Ascending aorta (tissue), 2 donors: ENCODE results near the gene IGSF3. TPM values are rescaled to one million over a fixed set of nuclear protein-coding genes. Genes with fewer than 3 reads are reported as not detected.
"Not testable (repeated sequence)": the region's sequence is repeated elsewhere in the genome, so short reads cannot be mapped to it uniquely, and the experiment has no call there.

Experiments used
- DNase-seq, 2 donors: peaks; one replicate each; pipeline ENCODE4 v3.0.0-alpha.2; 2019; ENCODE audit warnings: low spot score in 2 of 2
- H3K27ac ChIP-seq, 2 donors: fragments of 200-600 bp; sonication (generic); one replicate each; pipeline ENCODE4 v1.5.1; 2016 to 2017; ENCODE audit warnings: mild to moderate bottlenecking in 1 of 2
- H3K27me3 ChIP-seq: fragments of 200-600 bp; sonication (generic); one replicate; pipeline ENCODE4 v1.5.1; 2017
- H3K36me3 ChIP-seq, 2 donors: fragments of 200-600 bp; sonication (generic); one replicate each; pipeline ENCODE4 v1.5.1; 2016
- H3K4me1 ChIP-seq, 2 donors: fragments of 200-600 bp; sonication (generic); one replicate each; pipeline ENCODE4 v1.5.1; 2016 to 2017; ENCODE audit warnings: mild to moderate bottlenecking in 1 of 2
- H3K4me3 ChIP-seq, 2 donors: fragments of 200-600 bp; sonication (generic); one replicate each; pipeline ENCODE4 v1.5.1; 2016 to 2017; ENCODE audit warnings: mild to moderate bottlenecking in 1 of 2
- H3K9me3 ChIP-seq, 2 donors: fragments of 200-600 bp; sonication (generic); one replicate each; pipeline ENCODE4 v1.5.1; 2016
- CTCF ChIP-seq, 3 experiments: fragments of 200-600 bp in 2 of 3; fragments of 450-650 bp in 1 of 3; sonication (generic) in 2 of 3; IDR thresholded peaks; one replicate each; pipeline ENCODE4 v1.5.1; 2016 to 2019; ENCODE audit warnings: antibody characterized with exemption in 3 of 3, mild to moderate bottlenecking in 1 of 3, moderate library complexity in 1 of 3
- intact Hi-C: fragments of 100-400 bp; cut with DNase I; formaldehyde crosslinking; loops from one replicate; pipeline ENCODE4 v1.15.1; 2023
- total RNA-seq: library from RNA; depleted of rRNA; stranded (reverse); fragments of >200 nt; gene quantifications from one replicate; pipeline ENCODE4 v1.1.0, GENCODE V29; 2016

The IGSF3 gene
- total RNA-seq, 1 donor from 2014 or later, result 0.64 TPM

GRCh38 chr1:116564426-116564825, 103.1 kb downstream of the IGSF3 start:
- no peak for DNase-seq
- TF ChIP-seq CTCF (IDR thresholded peaks at IDR 0.05), result no peak
- Histone ChIP-seq H3K4me1 (peaks cover 0 to 4% of the 10 kb centered on the region in 2 donors), H3K27me3 (no peaks in the 10 kb centered on the region), H3K9me3 (no peaks in the 10 kb centered on the region), H3K4me3 (no peak overlapping the region), H3K27ac (no peak overlapping the region), H3K36me3 (no peaks in the 10 kb centered on the region)
- intact Hi-C loops, result no loop called here

- DNase-seq, H3K4me1 ChIP-seq, H3K27ac ChIP-seq, H3K9me3 ChIP-seq, H3K4me3 ChIP-seq, intact Hi-C loops, H3K36me3 ChIP-seq, H3K27me3 ChIP-seq: not testable (repeated sequence)
These were observed 105.1 kb downstream of the IGSF3 start for GRCh38 chr1:116562465-116562864.

- H3K27me3 ChIP-seq, result no peaks in the 10 kb centered on the region
- no peak overlapping the region for H3K4me3 ChIP-seq
- no peak for DNase-seq
- H3K27ac ChIP-seq, result no peak overlapping the region
- intact Hi-C loops, result no loop called here
- H3K9me3 ChIP-seq, result no peaks in the 10 kb centered on the region
- no peaks in the 10 kb centered on the region for H3K36me3 ChIP-seq
- no peaks in the 10 kb centered on the region for H3K4me1 ChIP-seq
- TF ChIP-seq CTCF (IDR thresholded peaks at IDR 0.05), result no peak
These were observed 106.0 kb downstream of the IGSF3 start for GRCh38 chr1:116561563-116561962.

DNA sequence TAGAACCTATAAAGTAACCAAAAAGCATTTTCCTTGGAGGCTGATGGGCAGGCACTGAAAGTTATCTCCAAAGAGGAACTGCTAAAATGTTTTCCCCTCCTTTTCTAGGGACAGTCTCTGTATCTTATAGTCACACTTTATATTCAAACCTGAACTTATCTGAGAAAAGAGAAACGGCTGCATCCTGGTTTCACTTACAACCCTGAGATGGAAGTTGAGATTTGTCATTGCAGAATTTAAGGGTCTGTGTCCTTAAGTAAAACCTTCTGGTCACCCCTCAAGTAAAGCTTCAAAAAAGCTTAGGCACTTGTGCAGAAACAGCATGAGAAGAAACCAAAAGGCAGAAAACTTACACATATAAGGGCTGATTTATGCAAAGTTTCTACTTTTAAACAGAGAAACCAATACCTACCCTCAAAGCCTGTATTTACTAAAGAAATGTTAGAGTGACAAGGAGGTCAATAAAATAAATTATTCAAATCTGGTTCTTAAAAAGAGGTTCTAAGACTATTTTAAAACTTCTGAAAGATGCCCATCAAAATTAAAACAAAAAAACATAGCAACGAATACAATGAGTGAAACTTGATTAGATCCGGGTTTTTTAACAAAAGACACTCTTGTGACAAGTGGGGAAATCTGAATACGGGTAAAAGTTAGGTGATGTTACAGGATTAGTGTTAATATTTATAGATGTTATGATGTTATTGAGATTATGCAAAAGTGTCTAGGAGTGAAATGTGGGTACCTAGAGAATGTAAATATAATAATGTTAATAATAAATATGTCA, 106.6 kb downstream of the IGSF3 start:
- no peak for TF ChIP-seq CTCF (IDR thresholded peaks at IDR 0.05)
- Histone ChIP-seq H3K36me3 (no peaks in the 10 kb centered on the region), H3K9me3 (no peaks in the 10 kb centered on the region), H3K4me1 (no peaks in the 10 kb centered on the region), H3K27ac (no peak overlapping the region), H3K27me3 (no peaks in the 10 kb centered on the region), H3K4me3 (no peak overlapping the region)
- intact Hi-C loops, result no loop called here
- no peak for DNase-seq

- intact Hi-C loops, result loop anchor here (5.0 kb wide), 3 partner anchors 37 to 182 kb away; no protein-coding TSS in a partner anchor
- Histone ChIP-seq H3K27ac (no peak overlapping the region), H3K27me3 (no peaks in the 10 kb centered on the region), H3K36me3 (no peaks in the 10 kb centered on the region), H3K9me3 (no peaks in the 10 kb centered on the region), H3K4me1 (no peaks in the 10 kb centered on the region), H3K4me3 (no peak overlapping the region)
- TF ChIP-seq CTCF (IDR thresholded peaks at IDR 0.05), result no peak
- no peak for DNase-seq
These were observed 108.2 kb downstream of the IGSF3 start for GRCh38 chr1:116559304-116559761.

- DNase-seq, result no peak
- H3K9me3 ChIP-seq, result no peaks in the 10 kb centered on the region
These were observed 109.0 kb downstream of the IGSF3 start for GRCh38 chr1:116558571-116558970.

More at GRCh38 chr1:116558571-116558970, 109.0 kb downstream of the IGSF3 start:
- intact Hi-C loops, result loop anchor here (5.0 kb wide), 3 partner anchors 36 to 181 kb away; no protein-coding TSS in a partner anchor
- TF ChIP-seq CTCF (IDR thresholded peaks at IDR 0.05), result no peak
- H3K4me1 ChIP-seq, result no peaks in the 10 kb centered on the region
- no peak overlapping the region for H3K4me3 ChIP-seq
- no peaks in the 10 kb centered on the region for H3K36me3 ChIP-seq
- no peaks in the 10 kb centered on the region for H3K27me3 ChIP-seq
- no peak overlapping the region for H3K27ac ChIP-seq
